Measurements from ENCODE around the gene E4F1. TPM values are rescaled to one million over a fixed set of nuclear protein-coding genes. Genes with fewer than 3 reads are reported as not detected.

Gene E4F1
- total and polyA plus RNA-seq, 10 of the 15 experiments (the other 5 are each of a cell fraction or from before 2014, with no cell fraction given): 0.23 to 36.5 (median 14.5) TPM

GRCh38 chr16:2181952-2182351 lies 41.4 kb upstream of the E4F1 start:
- no peak for DNase-seq (ENCODE audit: low read depth, low spot score)
- Histone ChIP-seq H3K27me3 (replicated peaks in 1 of 2; ENCODE audit: control insufficient read depth in 2 of 2, insufficient read depth in 2 of 2, low read length in 1 of 2) (no peaks in the 10 kb centered on the region; a peak in 1 of 4 replicates), H3K4me1 (ENCODE audit: control insufficient read depth, insufficient read depth, low read length) (no peaks in the 10 kb centered on the region), H3K79me2 (ENCODE audit: control insufficient read depth, insufficient read depth, low read length) (no peaks in the 10 kb centered on the region), H3K4me2 (ENCODE audit: control insufficient read depth, insufficient read depth) (no peak overlapping the region), H2AFZ (ENCODE audit: control insufficient read depth, low read depth, low read length) (no peak overlapping the region), H4K20me1 (ENCODE audit: control insufficient read depth, insufficient read depth) (no peaks in the 10 kb centered on the region), H3K4me3 (no peak overlapping the region), H3K9me3 (replicated peaks; ENCODE audit: control insufficient read depth, insufficient read depth, low read length) (no peaks in the 10 kb centered on the region), H3K9ac (ENCODE audit: control insufficient read depth, insufficient read depth, low read length) (no peak overlapping the region), H3K27ac (ENCODE audit: control insufficient read depth, insufficient read depth) (no peak overlapping the region), H3K36me3 (ENCODE audit: control insufficient read depth in 2 of 2, insufficient read depth in 2 of 2, low read length in 1 of 2) (peaks cover 0 to under 1% of the 10 kb centered on the region in 2 experiments; a peak in 2 of 4 replicates)
- SMC1A ChIA-PET (ENCODE audit: uncharacterized antibody, unreplicated experiment): no interaction called here
- WGBS (ENCODE audit: insufficient coverage, insufficient replicate concordance, low lambda C conversion rate, missing lambda C conversion rate): over 99% methylated on average over 19 of the region's 20 CpGs
- TF ChIP-seq BCL3 (IDR thresholded peaks at IDR 0.05; ENCODE audit: borderline replicate concordance, insufficient read depth, low read depth, low read length, poor library complexity, severe bottlenecking) (peak; percentile 83), KAT2A (conservative IDR thresholded peaks at IDR 0.05; ENCODE audit: control insufficient read depth, low read depth, low read length) (no peak)
- CTCF ChIA-PET: no interaction called here
- no TSS peak for BruUV-seq (replicated peaks)
- ATAC-seq: no peak
- RAD21 ChIA-PET (ENCODE audit: unreplicated experiment): no interaction called here
- POLR2A ChIA-PET: no interaction called here
- intact Hi-C loops (cut with micrococcal nuclease; ENCODE audit: unreplicated experiment): no loop called here
- in situ Hi-C loops (cut with MboI): no loop called here
- no peak for FAIRE-seq

GRCh38 chr16:2183671-2184070 lies 39.7 kb upstream of the E4F1 start:
- in situ Hi-C loops (cut with MboI) (no loop called here), intact Hi-C loops (cut with micrococcal nuclease; ENCODE audit: unreplicated experiment) (no loop called here)
- Histone ChIP-seq H3K4me1 (ENCODE audit: control insufficient read depth, insufficient read depth, low read length) (no peaks in the 10 kb centered on the region), H2AFZ (ENCODE audit: control insufficient read depth, low read depth, low read length) (no peak overlapping the region), H3K4me3 (no peak overlapping the region), H3K27ac (ENCODE audit: control insufficient read depth, insufficient read depth) (no peak overlapping the region), H3K9ac (ENCODE audit: control insufficient read depth, insufficient read depth, low read length) (no peak overlapping the region), H3K4me2 (ENCODE audit: control insufficient read depth, insufficient read depth) (no peak overlapping the region), H3K79me2 (ENCODE audit: control insufficient read depth, insufficient read depth, low read length) (no peaks in the 10 kb centered on the region), H3K27me3 (replicated peaks in 1 of 2; ENCODE audit: control insufficient read depth in 2 of 2, insufficient read depth in 2 of 2, low read length in 1 of 2) (no peaks in the 10 kb centered on the region; a peak in 1 of 4 replicates), H3K9me3 (replicated peaks; ENCODE audit: control insufficient read depth, insufficient read depth, low read length) (no peaks in the 10 kb centered on the region), H4K20me1 (ENCODE audit: control insufficient read depth, insufficient read depth) (no peaks in the 10 kb centered on the region), H3K36me3 (ENCODE audit: control insufficient read depth in 2 of 2, insufficient read depth in 2 of 2, low read length in 1 of 2) (no peaks in the 10 kb centered on the region)
- FAIRE-seq (no peak), ATAC-seq (peak; percentile 48; the same call in 2 of the 3 replicates), DNase-seq (ENCODE audit: low read depth, low spot score) (no peak)
- POLR2A ChIA-PET: no interaction called here
- no TSS peak for BruUV-seq (replicated peaks)
- SMC1A ChIA-PET (ENCODE audit: uncharacterized antibody, unreplicated experiment): no interaction called here
- CTCF ChIA-PET: no interaction called here
- WGBS (ENCODE audit: insufficient coverage, insufficient replicate concordance, low lambda C conversion rate, missing lambda C conversion rate): 37% methylated on average over 24 of the region's 30 CpGs
- RAD21 ChIA-PET (ENCODE audit: unreplicated experiment): no interaction called here
- TF ChIP-seq ELK1 (IDR thresholded peaks at IDR 0.05; ENCODE audit: low read depth, low read length) (no peak), SIX5 (IDR thresholded peaks at IDR 0.05; ENCODE audit: low read depth, low read length, severe bottlenecking) (no peak), HSF1 (IDR thresholded peaks at IDR 0.05; ENCODE audit: low read depth, low read length) (no peak), MXI1 (IDR thresholded peaks at IDR 0.05; ENCODE audit: low read depth, low read length) (no peak), DPF2 (IDR thresholded peaks at IDR 0.05) (no peak), ATF2 (IDR thresholded peaks at IDR 0.05; ENCODE audit: low read length) (no peak), CBX3 (IDR thresholded peaks at IDR 0.05; ENCODE audit: borderline replicate concordance, low read depth) (no peak), BCL11A (IDR thresholded peaks at IDR 0.05; ENCODE audit: low read depth, low read length) (no peak), ZNF24 (IDR thresholded peaks at IDR 0.05) (no peak), SRF (IDR thresholded peaks at IDR 0.05; ENCODE audit: low read depth in 2 of 2, low read length in 2 of 2) (no peak)
